ENCODE results near the gene ZHX3. TPM values are rescaled to one million over a fixed set of nuclear protein-coding genes. Genes with fewer than 3 reads are reported as not detected.
A peak's percentile ranks its signal among the peaks of the same experiment; 100 is the strongest.

The ZHX3 gene
- total and polyA plus RNA-seq, 2 of the 4 experiments (the other 2 are of a cell fraction), result 25.0 to 28.0 TPM

- H3K36me3 ChIP-seq (ENCODE audit: control insufficient read depth, insufficient read depth, low read length), result peaks cover 81% of the 10 kb centered on the region
- no peak overlapping the region for H3K23ac ChIP-seq (ENCODE audit: low read depth, low read length)
- in situ Hi-C loops (cut with MboI; ENCODE audit: low sequenced_read_pairs), result loop anchor here (25.0 kb wide), 1 partner anchor 440 kb away; the partner anchor contains the start of gene CHD6
- CTCF ChIA-PET, result interaction anchor here (0.5 to 1.9 kb wide), 17 partner anchors 15 to 398 kb away, joined by 3 to 12 read pairs (median 5); partner anchors contain the start of gene LPIN3
- peaks cover 29% of the 10 kb centered on the region for H3K4me1 ChIP-seq (ENCODE audit: control insufficient read depth, insufficient read depth, low read length)
- no peak overlapping the region for H3K14ac ChIP-seq (replicated peaks; ENCODE audit: low read depth, low read length)
- H4K91ac ChIP-seq (ENCODE audit: insufficient read depth, low read depth, low read length), result no peak overlapping the region
- no peak overlapping the region for H2BK120ac ChIP-seq (ENCODE audit: low read depth, low read length)
- intact Hi-C loops (cut with micrococcal nuclease), result loop anchor here (1.0 to 10.0 kb wide), 6 partner anchors 60 to 522 kb away; partner anchors contain the start of gene LPIN3
- ATAC-seq (ENCODE audit: low read depth) (peak; percentile 5), DNase-seq (no peak)
- no peak overlapping the region for H4K5ac ChIP-seq (ENCODE audit: low read depth, low read length)
- H3K56ac ChIP-seq (ENCODE audit: extremely low read depth, insufficient read depth, low read length), result no peak overlapping the region
- no peak overlapping the region for H3K9ac ChIP-seq (ENCODE audit: low read depth, low read length)
- H2BK20ac ChIP-seq (ENCODE audit: low read depth, low read length), result no peak overlapping the region
- dilution Hi-C loops (cut with HindIII; ENCODE audit: low sequenced_read_pairs, unreplicated experiment), result no loop called here
- no TSS peak for BruUV-seq (replicated peaks)
- H4K20me1 ChIP-seq (ENCODE audit: insufficient read depth, low read length), result peaks cover 28% of the 10 kb centered on the region
- no peak overlapping the region; the same call in 1 of the 2 replicates for H3K18ac ChIP-seq (ENCODE audit: low read depth, low read length)
- peak overlapping the region; percentile 24 for H3K4ac ChIP-seq (ENCODE audit: low read depth, low read length)
- POLR2A ChIA-PET (ENCODE audit: unreplicated experiment), result no interaction called here
- no peak overlapping the region for H3K4me3 ChIP-seq (ENCODE audit: insufficient read depth, low read depth, low read length)
- peak overlapping the region; percentile 18; the same call in 1 of the 2 replicates for H2AK5ac ChIP-seq (ENCODE audit: low read depth, low read length)
- peak overlapping the region; percentile 6 for H2BK5ac ChIP-seq (ENCODE audit: low read depth, low read length, poor library complexity, severe bottlenecking)
- H2AK9ac ChIP-seq (replicated peaks; ENCODE audit: low read depth, low read length, poor library complexity), result no peak overlapping the region
- no peak overlapping the region for H2AFZ ChIP-seq (replicated peaks; ENCODE audit: low read length, poor library complexity)
- H4K8ac ChIP-seq (ENCODE audit: low read depth in 2 of 2, low read length in 2 of 2), result peak overlapping the region in 1 of 2 experiments; percentile 17; a peak in 1 of 4 replicates
- no peaks in the 10 kb centered on the region for H3K9me3 ChIP-seq (ENCODE audit: control insufficient read depth, insufficient read depth, low read length)
- H2BK15ac ChIP-seq (ENCODE audit: low read depth, low read length), result no peak overlapping the region
- 48% methylated on average over 6 of the region's 18 CpGs; no CpG with 5 or more reads in 1 of the 2 experiments for WGBS, 2 experiments (ENCODE audit: extremely low coverage in 2 of 2, insufficient read length in 1 of 2)
- H3K27me3 ChIP-seq (ENCODE audit: control insufficient read depth, insufficient read depth, low read length), result no peaks in the 10 kb centered on the region
- no peak overlapping the region; the same call in 1 of the 2 replicates for H3K4me2 ChIP-seq (ENCODE audit: low read depth, low read length)
- peak overlapping the region; percentile 55; the same call in 1 of the 2 replicates for H3K27ac ChIP-seq (ENCODE audit: insufficient read depth, low read length)
- peaks cover 19% of the 10 kb centered on the region for H3K9me1 ChIP-seq (ENCODE audit: insufficient read depth, low read length)
- peaks cover 19 to 78% of the 10 kb centered on the region in 2 experiments; a peak in 3 of 4 replicates for H3K79me1 ChIP-seq (ENCODE audit: low read depth in 1 of 2, low read length in 2 of 2)
- TF ChIP-seq FOS (IDR thresholded peaks at IDR 0.05; ENCODE audit: low read depth, low read length) (no peak), MXI1 (IDR thresholded peaks at IDR 0.05; ENCODE audit: borderline replicate concordance, low read depth, low read length) (no peak), SMC3 (IDR thresholded peaks at IDR 0.05; ENCODE audit: low read depth, low read length) (no peak), ELK1 (IDR thresholded peaks at IDR 0.05; ENCODE audit: borderline replicate concordance, low read depth, low read length) (no peak), USF2 (IDR thresholded peaks at IDR 0.05; ENCODE audit: low read depth, low read length) (no peak), MAZ (IDR thresholded peaks at IDR 0.05; ENCODE audit: borderline replicate concordance, low read depth, low read length) (no peak), RFX5 (IDR thresholded peaks at IDR 0.05; ENCODE audit: low read depth, low read length) (no peak), CHD1 (IDR thresholded peaks at IDR 0.05; ENCODE audit: low read depth, low read length) (no peak), RCOR1 (IDR thresholded peaks at IDR 0.05; ENCODE audit: insufficient replicate concordance, low read length) (no peak), BHLHE40 (IDR thresholded peaks at IDR 0.05; ENCODE audit: low read depth, low read length) (no peak), RAD21 (IDR thresholded peaks at IDR 0.05; ENCODE audit: low read length) (no peak), POLR2A (IDR thresholded peaks at IDR 0.05; ENCODE audit: low read depth, low read length) (no peak), NFE2L2 (IDR thresholded peaks at IDR 0.05; ENCODE audit: low read depth, low read length) (no peak)
Observed at GRCh38 chr20:41172296-41173140, 145.0 kb downstream of the ZHX3 start.
